ENCODE results near the gene LRP8.

GRCh38 chr1:53293123-53293522 lies 34.7 kb downstream of the LRP8 start:
- TF ChIP-seq, protein P1, sequence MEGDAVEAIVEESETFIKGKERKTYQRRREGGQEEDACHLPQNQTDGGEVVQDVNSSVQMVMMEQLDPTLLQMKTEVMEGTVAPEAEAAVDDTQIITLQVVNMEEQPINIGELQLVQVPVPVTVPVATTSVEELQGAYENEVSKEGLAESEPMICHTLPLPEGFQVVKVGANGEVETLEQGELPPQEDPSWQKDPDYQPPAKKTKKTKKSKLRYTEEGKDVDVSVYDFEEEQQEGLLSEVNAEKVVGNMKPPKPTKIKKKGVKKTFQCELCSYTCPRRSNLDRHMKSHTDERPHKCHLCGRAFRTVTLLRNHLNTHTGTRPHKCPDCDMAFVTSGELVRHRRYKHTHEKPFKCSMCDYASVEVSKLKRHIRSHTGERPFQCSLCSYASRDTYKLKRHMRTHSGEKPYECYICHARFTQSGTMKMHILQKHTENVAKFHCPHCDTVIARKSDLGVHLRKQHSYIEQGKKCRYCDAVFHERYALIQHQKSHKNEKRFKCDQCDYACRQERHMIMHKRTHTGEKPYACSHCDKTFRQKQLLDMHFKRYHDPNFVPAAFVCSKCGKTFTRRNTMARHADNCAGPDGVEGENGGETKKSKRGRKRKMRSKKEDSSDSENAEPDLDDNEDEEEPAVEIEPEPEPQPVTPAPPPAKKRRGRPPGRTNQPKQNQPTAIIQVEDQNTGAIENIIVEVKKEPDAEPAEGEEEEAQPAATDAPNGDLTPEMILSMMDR (IDR thresholded peaks at IDR 0.05; ENCODE audit: low read length) = no peak
- TF ChIP-seq EZH2 (optimal IDR thresholded peaks at IDR 0.05; ENCODE audit: low read depth, low read length) (no peak), EZH2phosphoT487 (IDR thresholded peaks at IDR 0.05; ENCODE audit: low read length) (no peak)

All from MM.1S (cell line).